H9 (cell line): ENCODE data around the gene CHID1. TPM values are rescaled to one million over a fixed set of nuclear protein-coding genes. Genes with fewer than 3 reads are reported as not detected.

Experiments
- DNase-seq: peaks from one replicate; pipeline ENCODE4 v3.0.0-alpha.2; 2017
- H2AFZ ChIP-seq: one replicate; pipeline ENCODE4 v1.6.1; 2013; ENCODE audit warnings: mild to moderate bottlenecking, low read length, control low read depth, moderate library complexity
- H2AK5ac ChIP-seq: 2 replicates; pipeline ENCODE4 v1.6.1; 2013; ENCODE audit warnings: low read length, control low read depth, mixed read lengths; ENCODE audit not compliant: insufficient read length
- H2BK120ac ChIP-seq: one replicate; pipeline ENCODE4 v1.6.1; 2013; ENCODE audit warnings: low read depth, mild to moderate bottlenecking, low read length, control low read depth, inconsistent platforms; ENCODE audit not compliant: poor library complexity, severe bottlenecking
- H2BK12ac ChIP-seq: 2 replicates; pipeline ENCODE4 v1.6.1; 2013; ENCODE audit warnings: low read length, control low read depth, mixed read lengths, low read depth; ENCODE audit not compliant: insufficient read length
- H2BK15ac ChIP-seq: 2 replicates; pipeline ENCODE4 v1.6.1; 2013; ENCODE audit warnings: low read depth, low read length, control low read depth
- H2BK20ac ChIP-seq: one replicate; pipeline ENCODE4 v1.6.1; 2013; ENCODE audit warnings: low read depth, mild to moderate bottlenecking, low read length, control low read depth, inconsistent platforms; ENCODE audit not compliant: poor library complexity, severe bottlenecking
- H2BK5ac ChIP-seq: 2 replicates; pipeline ENCODE4 v1.6.1; 2013; ENCODE audit warnings: low read length, control low read depth, mixed read lengths; ENCODE audit not compliant: insufficient read length
- H3K14ac ChIP-seq: 2 replicates; pipeline ENCODE4 v1.6.1; 2013; ENCODE audit warnings: low read length, control low read depth; ENCODE audit not compliant: insufficient read depth
- H3K18ac ChIP-seq: 2 replicates; pipeline ENCODE4 v1.6.1; 2013; ENCODE audit warnings: low read depth, mild to moderate bottlenecking, mixed read lengths, low read length, control low read depth; ENCODE audit not compliant: insufficient read length
- H3K23ac ChIP-seq: 2 replicates; pipeline ENCODE4 v1.6.1; 2013; ENCODE audit warnings: low read length, control low read depth, mixed read lengths, low read depth; ENCODE audit not compliant: insufficient read length
- H3K23me2 ChIP-seq: 2 replicates; pipeline ENCODE4 v1.6.1; 2013; ENCODE audit warnings: low read depth, mild to moderate bottlenecking, mixed read lengths, low read length, control low read depth; ENCODE audit not compliant: insufficient read length, poor library complexity, severe bottlenecking
- H3K27ac ChIP-seq: 2 replicates; pipeline ENCODE4 v1.5.1; 2013; ENCODE audit warnings: low read length, control low read depth, mixed read lengths, low read depth; ENCODE audit not compliant: insufficient read length
- H3K27me3 ChIP-seq: 2 replicates; pipeline ENCODE4 v1.6.1; 2013; ENCODE audit warnings: low read length, control low read depth, inconsistent platforms; ENCODE audit not compliant: insufficient read depth
- H3K4ac ChIP-seq: 2 replicates; pipeline ENCODE4 v1.6.1; 2013; ENCODE audit warnings: low read depth, mild to moderate bottlenecking, control low read depth, inconsistent platforms, low read length, moderate library complexity
- H3K4me1 ChIP-seq: 2 replicates; pipeline ENCODE4 v1.6.1; 2013; ENCODE audit warnings: low read length, control low read depth, inconsistent platforms; ENCODE audit not compliant: insufficient read depth
- H3K4me2 ChIP-seq: 2 replicates; pipeline ENCODE4 v1.6.1; 2013; ENCODE audit warnings: low read length, control low read depth, mixed read lengths; ENCODE audit not compliant: insufficient read length, insufficient read depth
- H3K56ac ChIP-seq: 2 replicates; pipeline ENCODE4 v1.6.1; 2013; ENCODE audit warnings: low read depth, mild to moderate bottlenecking, mixed read lengths, low read length, control low read depth; ENCODE audit not compliant: insufficient read length
- H3K79me1 ChIP-seq: 2 replicates; pipeline ENCODE4 v1.6.1; 2013; ENCODE audit warnings: low read depth, mild to moderate bottlenecking, moderate library complexity, low read length, control low read depth, inconsistent platforms; ENCODE audit not compliant: insufficient read depth, poor library complexity, severe bottlenecking
- H3K79me2 ChIP-seq: 2 replicates; pipeline ENCODE4 v1.6.1; 2013; ENCODE audit warnings: low read length, control low read depth, inconsistent platforms; ENCODE audit not compliant: insufficient read depth
- H3K9ac ChIP-seq: 2 replicates; pipeline ENCODE4 v1.6.1; 2013; ENCODE audit warnings: low read length, control low read depth, mixed read lengths; ENCODE audit not compliant: insufficient read length; ENCODE audit errors: extremely low read depth
- H3K9me3 ChIP-seq: one replicate; pipeline ENCODE4 v1.6.1; 2013; ENCODE audit warnings: low read depth, low read length, inconsistent platforms; ENCODE audit not compliant: control insufficient read depth
- H3T11ph ChIP-seq: one replicate; pipeline ENCODE4 v1.6.1; 2013; ENCODE audit warnings: mild to moderate bottlenecking, low read length, control low read depth, inconsistent platforms
- H4K20me1 ChIP-seq: one replicate; pipeline ENCODE4 v1.6.1; 2013; ENCODE audit not compliant: control insufficient read depth, insufficient read length, insufficient read depth
- H4K5ac ChIP-seq: 2 replicates; pipeline ENCODE4 v1.6.1; 2013; ENCODE audit warnings: low read depth, mild to moderate bottlenecking, mixed read lengths, low read length, control low read depth; ENCODE audit not compliant: insufficient read length
- H4K8ac ChIP-seq: replicated peaks from 2 replicates; pipeline ENCODE4 v1.6.1; 2013; ENCODE audit warnings: low read length, control low read depth, mixed read lengths, low read depth; ENCODE audit not compliant: insufficient read length
- H4K91ac ChIP-seq: 2 replicates; pipeline ENCODE4 v1.6.1; 2013; ENCODE audit warnings: low read depth, mild to moderate bottlenecking, moderate library complexity, mixed read lengths, low read length, control low read depth; ENCODE audit not compliant: insufficient read length
- H3K27ac Mint-ChIP-seq, 3 experiments: 2 replicates in 2 of 3; 3 replicates in 1 of 3; pipeline ENCODE4 v1.8.0; 2020 to 2021; ENCODE audit warnings: mixed read lengths in 3 of 3, mild to moderate bottlenecking in 1 of 3, moderate library complexity in 1 of 3
- H3K27me3 Mint-ChIP-seq: 2 replicates; pipeline ENCODE4 v1.8.0; 2021; ENCODE audit warnings: low read depth, mild to moderate bottlenecking, moderate library complexity, mixed read lengths
- H3K36me3 Mint-ChIP-seq, 3 experiments: 2 replicates in 2 of 3; 3 replicates in 1 of 3; pipeline ENCODE4 v1.8.0; 2020 to 2021; ENCODE audit warnings: low read depth in 3 of 3, mixed read lengths in 3 of 3; ENCODE audit not compliant: insufficient read depth in 1 of 3
- H3K4me1 Mint-ChIP-seq, 2 experiments: 2 replicates each; pipeline ENCODE4 v1.8.0; 2020; ENCODE audit warnings: mixed read lengths in 2 of 2
- H3K4me3 Mint-ChIP-seq, 2 experiments: 2 replicates in 1 of 2; 3 replicates in 1 of 2; pipeline ENCODE4 v1.8.0; 2020 to 2021; ENCODE audit warnings: mild to moderate bottlenecking in 2 of 2, mixed read lengths in 2 of 2, moderate library complexity in 1 of 2
- H3K9me3 Mint-ChIP-seq, 2 experiments: 2 replicates in 1 of 2; 3 replicates in 1 of 2; pipeline ENCODE4 v1.8.0; 2020; ENCODE audit warnings: mild to moderate bottlenecking in 2 of 2, mixed read lengths in 2 of 2, moderate library complexity in 1 of 2
- CTCF ChIP-seq: fragments of 200-600 bp; sonication (generic); conservative IDR thresholded peaks from 3 replicates; pipeline ENCODE4 v1.8.0; 2021; ENCODE audit warnings: antibody characterized with exemption, mild to moderate bottlenecking
- WGBS: extraction: QIAGEN DNeasy Blood & Tissue Kit; methylation state at CpG from one replicate; pipeline ENCODE4 v1.1.7; 2013; ENCODE audit warnings: missing lambda C conversion rate, low lambda C conversion rate, mixed read lengths; ENCODE audit not compliant: insufficient read length; ENCODE audit errors: extremely low coverage; 5-methylcytosine and 5-hydroxymethylcytosine counted together
- total RNA-seq: library from RNA; stranded (reverse); gene quantifications from 2 replicates; pipeline ENCODE4 v1.2.1, GENCODE V29; 2021

Gene CHID1
- total RNA-seq, 1 experiment from 2014 or later: 89.4 TPM

- Histone ChIP-seq H4K91ac (no peak overlapping the region), H2AFZ (no peak overlapping the region), H3T11ph (no peak overlapping the region), H3K9me3 (no peaks in the 10 kb centered on the region), H2BK5ac (no peak overlapping the region), H4K8ac (no peak overlapping the region), H3K56ac (no peak overlapping the region), H3K18ac (no peak overlapping the region), H3K27ac (no peak overlapping the region), H3K9ac (no peak overlapping the region), H2BK120ac (no peak overlapping the region), H2BK20ac (no peak overlapping the region), H3K4ac (no peak overlapping the region), H4K20me1 (no peaks in the 10 kb centered on the region), H3K23me2 (no peaks in the 10 kb centered on the region), H3K23ac (no peak overlapping the region), H2BK12ac (no peak overlapping the region), H3K4me2 (no peak overlapping the region), H4K5ac (no peak overlapping the region), H2AK5ac (no peak overlapping the region), H3K4me1 (0 out of 2 replicates have a peak, but pooled peaks cover 2% of the 10 kb centered on the region), H3K79me1 (no peaks in the 10 kb centered on the region), H3K27me3 (no peaks in the 10 kb centered on the region), H3K14ac (no peak overlapping the region), H2BK15ac (no peak overlapping the region), H3K79me2 (no peaks in the 10 kb centered on the region)
- Mint-ChIP-seq H3K9me3 (no peaks in the 10 kb centered on the region), H3K27me3 (peaks cover 3% of the 10 kb centered on the region; the same call in 1 of the 2 replicates), H3K4me3 (no peak overlapping the region; a peak in 1 of 5 replicates), H3K27ac (peak overlapping the region in 2 of 3 experiments; percentile 56 to 57; a peak in 4 of 7 replicates), H3K36me3 (peaks cover 15 to 36% (median 34%) of the 10 kb centered on the region in 3 experiments), H3K4me1 (peaks cover 6 to 8% of the 10 kb centered on the region in 2 experiments)
- DNase-seq: no peak
- TF ChIP-seq CTCF: no peak
- no CpG with 5 or more reads among the region's 12 CpGs for WGBS
Observed at GRCh38 chr11:873706-874105, 36.9 kb downstream of the CHID1 start.
